ENCODE measurements around the gene CXADR. TPM values are rescaled to one million over a fixed set of nuclear protein-coding genes. Genes with fewer than 3 reads are reported as not detected.

The CXADR gene
- total RNA-seq, 1 donor from 2014 or later, result 27.1 TPM

Other genes starting within 250 kb of the CXADR start
- gene BTG3, start 99.9 kb downstream of the CXADR start, total RNA-seq, result 5.5 TPM